GM10248 (cell line): ENCODE measurements around the gene TMEM97.

Experiments
- CTCF ChIA-PET: fragments of 300-600 bp; sonication (Branson Sonifier 250); formaldehyde crosslinking; extraction: SDS; loops from one replicate; lab custom pipeline; 2021; ENCODE audit warnings: antibody characterized with exemption; lab: Yijun Ruan, JAX
- POLR2A ChIA-PET: fragments of 350-650 bp; sonication (Branson Sonifier 250); formaldehyde crosslinking; extraction: SDS; loops from one replicate; lab custom pipeline; 2020; ENCODE audit warnings: antibody characterized with exemption; lab: Yijun Ruan, JAX
- DNase-seq: peaks from one replicate; pipeline ENCODE4 v3.0.0; 2012; ENCODE audit errors: extremely low spot score
- TF ChIP-seq, protein P1 (sequence below): IDR thresholded peaks from 2 replicates; pipeline ENCODE4 v1.5.1; 2012; ENCODE audit warnings: mild to moderate bottlenecking, low read depth; ENCODE audit errors: extremely low read depth, missing control alignments, control extremely low read depth

The TMEM97 gene

DNA sequence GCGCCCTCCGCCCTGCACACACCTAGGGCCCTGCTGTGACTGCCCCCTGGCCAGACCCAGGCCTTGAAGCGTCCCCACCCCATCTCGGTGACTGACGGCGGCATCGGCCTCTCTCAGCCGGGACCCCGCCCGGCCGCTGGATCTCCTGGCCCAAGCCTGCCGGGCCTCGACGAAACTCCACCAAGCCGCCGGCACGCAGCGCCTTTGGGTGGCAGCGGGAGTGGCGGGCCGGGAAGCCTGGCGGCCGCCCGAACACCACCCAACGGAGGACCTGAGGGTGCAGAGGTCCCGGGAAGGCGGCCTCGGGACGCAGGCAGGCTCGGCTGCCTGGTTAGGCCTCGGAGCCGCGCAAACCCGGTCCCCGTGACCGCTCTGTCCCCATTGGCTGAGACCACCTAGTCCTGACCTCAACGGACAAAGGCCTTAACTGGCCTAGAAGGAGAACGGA is 12.0 kb upstream of the TMEM97 start:
- TF ChIP-seq, protein P1, sequence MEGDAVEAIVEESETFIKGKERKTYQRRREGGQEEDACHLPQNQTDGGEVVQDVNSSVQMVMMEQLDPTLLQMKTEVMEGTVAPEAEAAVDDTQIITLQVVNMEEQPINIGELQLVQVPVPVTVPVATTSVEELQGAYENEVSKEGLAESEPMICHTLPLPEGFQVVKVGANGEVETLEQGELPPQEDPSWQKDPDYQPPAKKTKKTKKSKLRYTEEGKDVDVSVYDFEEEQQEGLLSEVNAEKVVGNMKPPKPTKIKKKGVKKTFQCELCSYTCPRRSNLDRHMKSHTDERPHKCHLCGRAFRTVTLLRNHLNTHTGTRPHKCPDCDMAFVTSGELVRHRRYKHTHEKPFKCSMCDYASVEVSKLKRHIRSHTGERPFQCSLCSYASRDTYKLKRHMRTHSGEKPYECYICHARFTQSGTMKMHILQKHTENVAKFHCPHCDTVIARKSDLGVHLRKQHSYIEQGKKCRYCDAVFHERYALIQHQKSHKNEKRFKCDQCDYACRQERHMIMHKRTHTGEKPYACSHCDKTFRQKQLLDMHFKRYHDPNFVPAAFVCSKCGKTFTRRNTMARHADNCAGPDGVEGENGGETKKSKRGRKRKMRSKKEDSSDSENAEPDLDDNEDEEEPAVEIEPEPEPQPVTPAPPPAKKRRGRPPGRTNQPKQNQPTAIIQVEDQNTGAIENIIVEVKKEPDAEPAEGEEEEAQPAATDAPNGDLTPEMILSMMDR: no peak
- CTCF ChIA-PET: no interaction called here
- POLR2A ChIA-PET: no interaction called here
- DNase-seq: no peak

DNA sequence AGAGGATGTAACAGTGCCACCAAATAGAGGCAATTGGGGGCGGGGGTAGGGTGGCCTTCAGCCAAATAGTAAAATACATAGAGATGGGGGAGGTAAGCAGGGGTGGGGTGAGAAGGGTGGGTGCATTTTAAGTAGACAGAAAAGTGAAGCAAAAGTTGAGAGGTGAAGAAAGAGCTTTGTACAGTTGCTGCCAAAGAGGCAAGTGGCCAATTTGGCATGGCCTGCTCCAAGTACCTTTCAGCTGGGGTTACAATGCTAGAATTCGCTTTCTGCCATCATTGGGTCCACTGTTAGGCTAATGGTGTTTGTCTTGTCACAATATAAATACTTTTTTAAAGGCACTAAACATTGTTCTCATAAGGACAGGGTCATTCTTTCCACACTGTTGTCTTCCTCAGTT is 5.2 kb upstream of the TMEM97 start:
- POLR2A ChIA-PET: no interaction called here
- DNase-seq: no peak
- TF ChIP-seq, protein P1: no peak
- CTCF ChIA-PET: interaction anchor here (1.5 kb wide), 1 partner anchor 12 kb away, joined by 4 read pairs; no protein-coding TSS in a partner anchor

DNA sequence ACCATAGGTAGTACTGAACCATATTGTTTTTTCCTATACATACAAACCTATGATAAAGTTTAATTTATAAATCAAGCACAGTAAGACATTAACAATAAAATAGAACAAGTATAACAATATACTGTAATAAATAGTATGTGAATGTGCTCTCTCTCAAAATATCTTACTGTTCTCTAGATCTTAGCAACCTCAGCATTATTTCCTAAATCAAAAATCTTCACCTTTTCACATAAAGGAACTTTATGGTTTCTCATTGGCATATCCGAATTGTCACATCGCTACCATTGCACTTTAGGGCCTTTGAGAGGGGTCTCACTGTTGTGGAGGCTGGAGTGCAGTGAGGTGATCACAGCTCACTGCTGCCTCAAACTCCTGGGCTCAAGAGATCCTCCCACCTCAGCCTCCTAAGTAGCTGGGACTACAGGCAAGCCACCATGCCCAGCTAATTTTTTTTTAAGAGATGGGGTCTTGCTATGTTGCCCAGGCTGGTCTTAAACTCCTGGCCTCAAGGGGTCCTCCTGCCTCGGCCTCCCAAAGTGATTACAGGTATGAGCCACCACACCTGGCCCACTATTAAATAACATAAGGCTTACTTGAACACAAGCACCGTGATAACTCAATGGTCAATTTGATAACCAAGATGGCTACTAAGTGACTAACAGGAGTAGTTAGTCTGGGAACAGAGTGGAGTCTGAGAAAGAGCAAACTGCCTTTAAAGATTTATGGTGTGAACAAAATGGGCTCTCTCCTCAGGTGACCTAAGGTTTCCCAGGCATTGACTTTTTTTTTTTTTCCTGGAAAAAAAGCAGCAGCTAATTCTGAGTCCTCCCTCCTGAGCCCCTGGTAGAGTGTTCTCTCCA is 2.9 kb upstream of the TMEM97 start:
- no peak for DNase-seq
- TF ChIP-seq, protein P1: no peak
- CTCF ChIA-PET: no interaction called here
- POLR2A ChIA-PET: no interaction called here

DNA sequence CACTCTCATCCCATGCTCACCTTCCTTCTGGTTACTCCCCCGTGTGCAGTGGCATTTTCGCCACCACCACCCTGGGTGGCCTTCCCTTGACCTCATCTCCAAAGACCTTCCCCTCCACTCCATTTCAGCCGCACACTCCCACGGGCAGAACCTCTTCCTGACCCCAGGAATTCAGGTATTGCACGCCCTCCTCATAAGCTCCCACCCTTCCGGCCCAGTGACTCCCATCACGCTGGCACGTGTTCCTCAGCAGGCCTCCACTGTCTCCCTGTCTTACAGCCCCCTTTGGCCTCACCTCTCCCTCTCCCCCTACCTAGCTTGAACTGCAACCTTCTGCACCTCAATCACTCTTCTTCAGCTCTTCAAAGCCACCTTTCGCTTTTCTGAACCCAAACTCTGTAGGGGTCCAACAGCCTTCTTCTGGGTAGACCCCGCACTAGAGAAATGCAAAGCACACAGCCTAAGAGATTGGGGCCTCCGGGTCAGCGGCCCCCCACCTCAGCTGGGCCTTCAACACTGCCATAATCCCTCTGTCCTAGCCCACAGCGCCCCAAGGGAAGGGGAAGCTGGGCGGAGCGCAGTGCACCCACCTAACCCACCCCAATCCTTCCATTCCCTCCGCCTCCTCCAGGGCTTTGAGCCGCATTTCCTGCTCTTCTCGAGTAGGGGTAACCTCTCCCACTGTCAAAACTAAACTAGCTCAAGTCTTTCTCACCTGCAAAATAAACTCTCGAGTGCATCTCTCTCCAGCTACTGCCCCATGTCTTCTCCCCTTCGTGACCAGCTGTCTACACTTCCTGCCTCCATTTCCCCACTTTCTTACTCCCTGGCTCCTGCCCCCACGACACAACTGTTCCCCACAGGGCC is 1.7 kb upstream of the TMEM97 start:
- TF ChIP-seq, protein P1: no peak
- CTCF ChIA-PET: interaction anchor here (0.7 to 3.5 kb wide), 7 partner anchors 8 to 65 kb away, joined by 3 to 16 read pairs (median 5); partner anchors contain the start of genes IFT20 and TNFAIP1
- no peak for DNase-seq
- POLR2A ChIA-PET: interaction anchor here (0.8 to 1.5 kb wide), 2 partner anchors 14 to 18 kb away, joined by 3 to 4 read pairs; partner anchors contain the start of genes IFT20 and TNFAIP1

DNA sequence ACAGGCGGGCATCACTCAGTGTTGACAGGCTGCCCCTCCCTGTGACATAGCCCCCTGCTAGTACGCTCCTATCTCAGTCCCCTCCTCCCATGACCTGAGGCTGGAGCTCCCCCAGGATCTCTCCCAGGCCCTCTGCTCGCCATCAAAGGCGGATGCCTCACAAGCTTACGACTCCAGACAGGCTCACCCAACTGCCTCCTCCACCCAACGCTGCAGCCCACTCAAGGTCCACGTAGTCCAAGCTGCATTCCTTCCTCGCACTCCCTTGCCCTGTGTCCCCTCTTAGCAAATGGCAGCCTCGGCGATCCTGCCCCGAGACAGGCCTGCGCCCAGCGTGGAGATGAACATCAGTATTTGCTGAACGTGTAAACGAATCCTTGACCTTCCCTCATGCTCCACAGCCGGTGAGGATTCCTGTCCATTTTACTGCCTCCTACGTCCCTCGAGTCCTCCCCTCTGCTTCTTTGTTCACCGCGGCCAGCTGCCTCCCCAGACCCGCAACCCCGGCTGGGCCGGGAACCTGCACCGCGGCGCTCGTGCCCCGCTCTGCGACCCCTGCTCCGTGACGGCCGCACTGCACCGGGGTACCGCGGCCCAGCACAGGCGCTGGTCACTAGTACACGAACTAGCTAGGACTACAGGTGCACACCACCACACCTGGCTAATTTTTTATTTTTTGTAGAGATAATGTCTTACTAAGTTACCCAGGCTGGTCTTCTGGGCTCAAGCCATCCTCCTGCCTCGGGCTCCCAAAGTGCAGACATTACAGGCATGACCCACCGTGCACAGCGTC is 838 bp upstream of the TMEM97 start:
- CTCF ChIA-PET: interaction anchor here (0.7 to 3.5 kb wide), 7 partner anchors 9 to 66 kb away, joined by 3 to 16 read pairs (median 5); partner anchors contain the start of genes IFT20 and TNFAIP1
- POLR2A ChIA-PET: interaction anchor here (0.6 to 1.5 kb wide), 3 partner anchors 13 to 41 kb away, joined by 3 to 4 read pairs (median 4); partner anchors contain the start of genes IFT20 and TNFAIP1
- no peak for DNase-seq
- TF ChIP-seq, protein P1: no peak
